Transverse colon (tissue), 4 donors: ENCODE measurements around the gene GCNT3.

Experiments
- EP300 ChIP-seq: sonication (generic); formaldehyde crosslinking; IDR thresholded peaks from one replicate; pipeline ENCODE4 v1.6.1; 2017; ENCODE audit warnings: antibody characterized with exemption, low read depth
- POLR2A ChIP-seq: fragments of 450-650 bp; IDR thresholded peaks from one replicate; pipeline ENCODE4 v1.6.1; 2016; ENCODE audit warnings: antibody characterized with exemption, mild to moderate bottlenecking, moderate library complexity
- POLR2AphosphoS5 ChIP-seq, 3 donors: sonication (generic); formaldehyde crosslinking; IDR thresholded peaks; one replicate each; pipeline ENCODE4 v1.6.1; 2016; ENCODE audit warnings: antibody characterized with exemption in 3 of 3
- TF ChIP-seq, protein P1 (sequence below), 5 experiments: fragments of 200-600 bp in 3 of 5; fragments of 450-650 bp in 2 of 5; sonication (generic) in 3 of 5; IDR thresholded peaks; 1 replicate in 2 of 5; 2 replicates in 3 of 5; pipeline ENCODE4 v1.5.1; 2016 to 2017; ENCODE audit warnings: antibody characterized with exemption in 5 of 5, inconsistent platforms in 3 of 5, mild to moderate bottlenecking in 2 of 5, moderate library complexity in 1 of 5

GRCh38 chr15:59614153-59614552 lies 2.6 kb downstream of the GCNT3 start:
- TF ChIP-seq, protein P1, sequence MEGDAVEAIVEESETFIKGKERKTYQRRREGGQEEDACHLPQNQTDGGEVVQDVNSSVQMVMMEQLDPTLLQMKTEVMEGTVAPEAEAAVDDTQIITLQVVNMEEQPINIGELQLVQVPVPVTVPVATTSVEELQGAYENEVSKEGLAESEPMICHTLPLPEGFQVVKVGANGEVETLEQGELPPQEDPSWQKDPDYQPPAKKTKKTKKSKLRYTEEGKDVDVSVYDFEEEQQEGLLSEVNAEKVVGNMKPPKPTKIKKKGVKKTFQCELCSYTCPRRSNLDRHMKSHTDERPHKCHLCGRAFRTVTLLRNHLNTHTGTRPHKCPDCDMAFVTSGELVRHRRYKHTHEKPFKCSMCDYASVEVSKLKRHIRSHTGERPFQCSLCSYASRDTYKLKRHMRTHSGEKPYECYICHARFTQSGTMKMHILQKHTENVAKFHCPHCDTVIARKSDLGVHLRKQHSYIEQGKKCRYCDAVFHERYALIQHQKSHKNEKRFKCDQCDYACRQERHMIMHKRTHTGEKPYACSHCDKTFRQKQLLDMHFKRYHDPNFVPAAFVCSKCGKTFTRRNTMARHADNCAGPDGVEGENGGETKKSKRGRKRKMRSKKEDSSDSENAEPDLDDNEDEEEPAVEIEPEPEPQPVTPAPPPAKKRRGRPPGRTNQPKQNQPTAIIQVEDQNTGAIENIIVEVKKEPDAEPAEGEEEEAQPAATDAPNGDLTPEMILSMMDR (IDR thresholded peaks at IDR 0.05), result no peak
- no peak for TF ChIP-seq POLR2A
- no peak for TF ChIP-seq EP300
- TF ChIP-seq POLR2AphosphoS5 (IDR thresholded peaks at IDR 0.05), result peak in 1 of 3 donors; percentile 2
